Hematopoietic multipotent progenitor cell treated with erythropoietin and hydrocortisone succinate and interleukin-3 and kit ligand, for 15 days (in vitro differentiated cells): ENCODE data around the gene RGS19.

Experiments used
- DNase-seq: peaks from one replicate; pipeline ENCODE4 v3.0.0-alpha.2; 2015; ENCODE audit warnings: low spot score

Gene RGS19

DNA sequence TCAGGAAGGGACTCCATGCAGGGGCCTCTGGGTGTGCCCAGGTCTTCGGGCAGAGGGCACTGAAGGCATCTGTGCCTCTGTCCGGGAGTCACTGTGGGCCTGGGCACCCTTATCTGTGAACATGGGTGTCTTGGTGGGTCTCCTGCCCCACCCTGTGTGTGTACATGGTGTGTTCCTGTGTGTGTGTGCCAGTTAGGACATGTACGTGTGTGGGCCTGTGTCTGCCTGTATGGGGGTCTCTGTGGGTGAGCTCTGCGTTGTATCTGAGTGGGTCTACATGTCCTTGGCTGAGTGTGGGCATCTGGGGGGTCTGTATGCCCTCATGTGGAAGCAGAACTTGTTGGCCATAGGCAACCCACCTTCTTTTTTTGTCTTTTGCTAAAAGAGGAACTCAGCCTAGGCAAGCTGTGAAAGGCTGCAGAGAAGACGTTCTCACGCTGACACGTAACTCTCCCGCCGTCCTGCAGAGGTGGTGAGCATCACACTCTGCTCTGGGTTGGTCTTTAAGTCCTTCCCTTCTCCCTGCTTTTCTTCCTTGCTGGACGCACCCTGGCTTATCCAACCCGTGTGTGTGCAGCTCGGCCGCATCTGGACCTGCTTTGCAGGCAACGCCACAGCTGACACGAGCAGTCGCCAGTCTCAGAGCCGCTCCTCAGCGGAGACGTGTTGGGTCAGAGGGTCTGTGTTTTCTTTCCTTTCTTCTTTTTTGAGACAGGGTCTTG lies 28.6 kb upstream of the RGS19 start:
- no peak for DNase-seq

DNA sequence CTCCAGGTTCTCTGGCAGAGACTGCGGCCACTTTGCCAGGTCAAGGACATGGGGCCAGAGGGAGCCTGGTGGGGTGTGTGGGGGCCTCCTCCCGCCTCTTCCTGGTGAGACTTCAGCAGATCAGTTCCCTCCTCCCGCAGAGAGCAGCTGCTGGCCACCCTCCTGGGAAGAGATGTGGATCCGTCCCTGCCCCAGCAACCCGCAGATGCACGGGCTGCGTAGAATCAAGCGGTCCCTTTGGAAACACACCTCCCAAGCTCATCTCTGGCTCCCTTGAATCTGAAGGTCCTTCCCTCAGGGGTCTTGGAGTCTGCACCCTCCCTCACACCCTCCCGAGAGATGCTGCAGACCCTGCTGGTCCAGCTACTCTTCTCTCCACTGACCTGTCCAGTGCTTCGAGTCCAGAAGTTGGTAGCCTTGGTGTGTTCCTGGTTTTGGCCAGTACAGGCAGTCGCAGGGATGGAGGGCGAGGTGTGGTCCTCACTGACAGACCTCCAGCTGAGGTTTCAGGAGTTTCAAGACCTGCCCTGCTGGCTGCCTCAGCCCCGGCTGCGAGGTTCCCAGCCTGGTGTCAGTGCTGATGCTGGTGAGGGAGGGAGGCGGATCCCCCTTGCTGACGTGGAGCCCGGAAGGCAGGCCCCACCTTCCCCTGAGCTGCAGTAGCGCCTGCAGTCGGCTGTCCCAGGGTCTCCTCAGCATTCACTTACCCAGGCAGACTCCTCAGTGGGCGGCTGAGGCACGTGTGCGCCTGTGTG lies 27.8 kb upstream of the RGS19 start, which contains the start of gene NPBWR2:
NPBWR2 (minus strand) TSS at position 585 of the 755 bp plus-strand sequence. CDS start 734 bp downstream, outside the sequence.
- no peak for DNase-seq

- no peak for DNase-seq
Measured at GRCh38 chr20:64106435-64106961, 27.2 kb upstream of the RGS19 start.

DNA sequence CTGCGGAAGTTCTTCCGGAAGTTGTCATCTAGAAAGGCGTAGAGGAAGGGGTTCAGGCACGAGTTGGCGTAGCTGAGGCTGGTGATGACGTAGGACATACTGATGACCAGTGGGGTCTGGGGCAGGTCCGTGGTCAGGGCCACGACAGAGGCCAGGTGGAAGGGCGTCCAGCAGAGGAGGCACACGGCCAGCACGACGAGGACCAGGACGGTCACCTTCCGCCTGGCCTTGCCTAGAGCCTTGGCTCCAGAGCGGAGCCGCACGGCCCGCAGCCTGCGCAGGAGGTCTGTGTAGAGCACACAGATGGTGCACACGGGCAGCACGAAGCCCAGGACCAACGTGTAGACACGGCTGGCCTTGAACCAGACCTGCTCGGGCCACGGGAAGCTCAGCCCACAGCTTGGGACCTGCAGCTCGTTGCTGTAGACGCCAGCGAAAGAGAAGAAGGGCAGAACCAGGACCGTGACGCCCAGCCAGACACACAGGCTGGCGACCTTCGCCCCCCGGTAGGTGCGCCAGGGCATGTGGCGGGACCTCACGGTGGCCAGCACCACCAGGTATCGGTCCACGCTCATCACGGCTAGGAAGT lies 26.6 kb upstream of the RGS19 start:
- DNase-seq, result no peak

GRCh38 chr20:64104667-64105451 lies 25.5 kb upstream of the RGS19 start:
- no peak for DNase-seq

GRCh38 chr20:64103871-64104666 lies 24.8 kb upstream of the RGS19 start:
- DNase-seq, result no peak

- DNase-seq, result no peak
Measured at GRCh38 chr20:64102647-64103354, 23.5 kb upstream of the RGS19 start.

DNA sequence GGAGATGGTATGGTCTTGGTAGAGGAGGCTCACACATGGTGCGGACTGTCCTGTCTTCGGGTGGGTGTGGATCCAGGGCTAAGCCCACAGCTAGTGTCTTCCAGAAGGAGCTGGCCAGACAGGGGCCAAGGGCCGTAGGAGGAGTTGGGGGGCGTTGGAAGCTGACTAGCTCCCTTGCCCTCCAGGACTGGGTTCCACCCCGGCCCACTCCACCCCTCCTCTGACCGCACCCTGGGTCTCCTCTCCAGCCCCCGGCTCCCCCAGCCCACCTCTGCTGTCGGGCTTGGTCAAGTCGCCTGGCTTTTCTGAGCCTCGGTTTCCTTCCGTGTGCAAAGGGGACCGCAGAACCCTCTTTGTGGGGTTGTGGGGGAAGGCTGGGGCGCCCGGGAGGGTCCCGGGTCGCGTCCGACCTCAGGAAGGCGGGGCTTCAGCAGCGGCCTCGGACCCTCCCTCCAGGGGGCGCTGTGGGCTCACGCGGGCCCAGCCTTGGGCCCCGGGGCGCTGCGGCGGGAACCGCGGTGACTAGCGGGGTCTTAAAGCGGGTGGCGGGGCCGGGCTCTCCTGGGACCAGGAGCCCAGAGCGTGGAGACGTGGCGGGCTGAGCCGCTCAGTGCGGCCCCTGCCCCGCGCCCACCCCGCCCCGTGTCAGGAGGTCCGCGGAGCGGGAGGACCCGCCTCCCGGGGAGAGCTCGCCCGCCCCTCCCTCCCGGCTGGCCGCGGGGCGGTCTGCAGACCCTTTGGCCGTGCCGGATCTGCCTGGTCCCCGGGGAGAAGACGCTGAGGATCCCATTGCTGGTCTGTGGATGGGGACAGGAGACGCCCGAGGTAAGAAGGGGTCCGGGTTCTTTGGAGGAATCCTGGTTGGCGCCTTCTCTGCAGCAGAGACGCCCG lies 22.7 kb upstream of the RGS19 start:
- no peak for DNase-seq

- DNase-seq, result no peak
Measured at GRCh38 chr20:64100946-64101688, 21.8 kb upstream of the RGS19 start.

- no peak for DNase-seq
Measured at GRCh38 chr20:64100566-64100888, 21.2 kb upstream of the RGS19 start.

- DNase-seq, result no peak
Measured at GRCh38 chr20:64099880-64100565, 20.7 kb upstream of the RGS19 start.

GRCh38 chr20:64099086-64099786 lies 19.9 kb upstream of the RGS19 start:
- no peak for DNase-seq

- DNase-seq, result no peak
Measured at GRCh38 chr20:64098471-64099013, 19.2 kb upstream of the RGS19 start.

DNA sequence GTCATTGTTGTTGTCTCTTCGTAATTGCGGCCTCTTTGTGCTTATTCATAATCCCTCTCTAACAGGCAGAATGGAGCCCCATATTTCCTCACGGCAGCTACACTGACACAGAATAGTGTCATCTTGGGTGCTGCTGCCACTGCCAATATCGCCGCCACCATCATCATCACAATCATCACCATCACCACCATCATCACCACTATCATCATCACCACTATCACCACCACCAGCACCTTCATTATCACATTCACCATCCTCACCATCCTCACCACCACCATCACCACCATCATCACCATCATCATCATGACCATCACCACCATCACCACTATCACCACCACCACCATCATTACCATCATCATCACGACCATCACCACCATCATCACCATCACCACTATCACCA lies 17.2 kb upstream of the RGS19 start:
- DNase-seq, result no peak

- no peak for DNase-seq
Measured at GRCh38 chr20:64095927-64096326, 16.6 kb upstream of the RGS19 start.

DNA sequence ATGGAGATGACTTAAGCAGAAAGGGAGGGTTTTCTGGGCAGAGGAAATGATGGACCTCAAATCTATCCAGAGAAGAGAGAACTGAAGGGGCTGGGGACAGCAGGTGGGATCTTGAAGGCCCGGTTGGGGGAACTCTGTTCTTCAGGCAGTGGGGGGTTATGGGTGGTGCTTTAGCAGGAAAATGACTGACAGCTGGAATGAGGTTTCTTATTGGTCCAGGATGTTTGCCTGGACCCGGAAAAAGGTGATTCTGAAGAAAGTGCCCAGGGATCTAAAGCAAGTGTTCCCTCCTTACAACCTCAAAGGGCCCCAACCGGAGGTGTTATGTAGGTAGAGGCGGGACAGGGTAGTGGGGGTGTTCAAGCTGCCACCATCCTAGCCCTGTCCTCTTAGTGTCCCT lies 16.1 kb upstream of the RGS19 start:
- DNase-seq, result no peak

DNA sequence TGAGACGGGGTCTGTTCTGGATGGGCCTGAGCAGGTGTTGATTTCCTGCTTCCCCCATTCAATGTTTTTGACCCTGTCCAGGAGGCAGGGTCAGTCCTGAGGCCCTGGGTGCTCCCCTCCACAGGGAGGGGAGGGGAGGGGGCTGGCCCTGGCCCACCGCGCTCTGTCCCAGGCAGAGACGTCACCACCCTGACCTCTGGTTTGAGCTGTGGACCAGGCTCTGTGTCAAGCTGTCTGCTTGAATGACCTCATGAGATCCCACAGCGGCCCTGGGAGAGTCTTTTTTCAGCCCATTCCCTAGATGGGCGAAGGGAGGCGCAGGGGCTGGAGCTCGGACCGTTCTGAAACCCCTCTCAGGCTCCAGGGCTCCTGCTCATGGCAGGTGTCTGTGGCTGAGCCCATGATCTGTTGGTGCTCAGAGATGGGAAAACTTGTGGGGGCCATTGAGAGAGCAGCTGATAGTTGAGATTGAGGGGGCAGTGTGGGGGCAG lies 13.7 kb upstream of the RGS19 start:
- DNase-seq, result no peak
